HepG2 (cell line): ENCODE results near the gene GRIK4. TPM values are rescaled to one million over a fixed set of nuclear protein-coding genes. Genes with fewer than 3 reads are reported as not detected.

Source experiments
- ATAC-seq: fragments of 200-7000 bp; cut with Tn5 transposase; 3 replicates; pipeline ENCODE4 v1.9.1; 2020; ENCODE audit warnings: mild to moderate bottlenecking, moderate library complexity
- BruUV-seq: library from RNA; stranded (reverse); fragments of 400-500 nt; replicated peaks from 2 replicates; lab custom pipeline; 2021; lab: Mats Ljungman, UMichigan
- CTCF ChIA-PET: fragments of 300-600 bp; formaldehyde crosslinking; extraction: SDS; loops from one replicate; lab custom pipeline; 2021; ENCODE audit warnings: low total read pairs, inconsistent platforms, low intra/inter-chr PET ratio; lab: Yijun Ruan, JAX
- POLR2A ChIA-PET: fragments of 350-600 bp; sonication (Branson Sonifier 250); formaldehyde crosslinking; loops from one replicate; lab custom pipeline; 2020; ENCODE audit warnings: antibody characterized with exemption, inconsistent platforms; lab: Yijun Ruan, JAX
- DNase-seq: peaks from one replicate; pipeline ENCODE4 v3.0.0-alpha.2; 2015; ENCODE audit warnings: low spot score
- FAIRE-seq: peaks from 3 replicates; lab custom pipeline; 2011; peaks lifted over from hg19 to GRCh38; lab: Jason Lieb, UNC
- H2AFZ ChIP-seq: one replicate; pipeline ENCODE4 v1.6.1; 2011; ENCODE audit warnings: low read length, inconsistent platforms
- H3K27ac ChIP-seq: fragments of 300-600 bp; 3 replicates; pipeline ENCODE4 v1.8.0; 2011; ENCODE audit warnings: mixed run types, mild to moderate bottlenecking, mixed read lengths, low read length, inconsistent platforms; ENCODE audit not compliant: insufficient read depth; ENCODE audit errors: extremely low read length
- H3K27me3 ChIP-seq, 2 experiments: fragments of 200-600 bp in 1 of 2; 2 replicates in 1 of 2; 3 replicates in 1 of 2; pipeline versions ENCODE4 v1.6.0 to v1.8.0; 2011; ENCODE audit warnings: low read length in 2 of 2, mild to moderate bottlenecking in 2 of 2, moderate library complexity in 2 of 2, inconsistent platforms in 1 of 2; ENCODE audit not compliant: insufficient read depth in 2 of 2, control insufficient read depth in 1 of 2
- H3K36me3 ChIP-seq, 2 experiments: fragments of 200-600 bp in 1 of 2; replicated peaks in 1 of 2; 2 replicates in 1 of 2; 3 replicates in 1 of 2; pipeline versions ENCODE4 v1.5.1 to v1.8.0; 2011; ENCODE audit warnings: low read length in 2 of 2, inconsistent platforms in 1 of 2; ENCODE audit not compliant: insufficient read depth in 2 of 2, control insufficient read depth in 1 of 2
- H3K4me1 ChIP-seq: 2 replicates; pipeline ENCODE4 v1.5.1; 2012; ENCODE audit warnings: low read length, inconsistent platforms; ENCODE audit not compliant: insufficient read depth
- H3K4me2 ChIP-seq: 2 replicates; pipeline ENCODE4 v1.6.0; 2011; ENCODE audit warnings: low read depth, low read length, inconsistent platforms
- H3K4me3 ChIP-seq, 3 experiments: fragments of 200-600 bp in 1 of 3; sonication (generic), shearing (Covaris generic) in 1 of 3; replicated peaks in 1 of 3; 2 replicates each; pipeline ENCODE4 v1.5.1; 2011 to 2016; ENCODE audit warnings: low read length in 3 of 3, inconsistent platforms in 2 of 3, low read depth in 2 of 3, mild to moderate bottlenecking in 2 of 3, control low read depth in 1 of 3, mixed read lengths in 1 of 3; ENCODE audit not compliant: insufficient read depth in 1 of 3
- H3K79me2 ChIP-seq: one replicate; pipeline ENCODE4 v1.6.1; 2011; ENCODE audit warnings: low read length, inconsistent platforms; ENCODE audit not compliant: insufficient read depth
- H3K9ac ChIP-seq: 2 replicates; pipeline ENCODE4 v1.6.0; 2011; ENCODE audit warnings: mild to moderate bottlenecking, low read depth, low read length, inconsistent platforms; ENCODE audit not compliant: insufficient read depth
- H3K9me3 ChIP-seq: 2 replicates; pipeline ENCODE4 v1.5.1; 2012; ENCODE audit warnings: mild to moderate bottlenecking, low read length
- H4K20me1 ChIP-seq: 2 replicates; pipeline ENCODE4 v1.6.0; 2011; ENCODE audit warnings: inconsistent platforms, mild to moderate bottlenecking, low read length, moderate library complexity; ENCODE audit not compliant: insufficient read depth
- SMAD9 ChIP-seq: sonication (generic); formaldehyde crosslinking; IDR thresholded peaks from 2 replicates; pipeline ENCODE4 v1.5.1; 2020; ENCODE audit warnings: mild to moderate bottlenecking, missing genetic modification reagents
- WGBS: methylation state at CpG from one replicate; pipeline ENCODE4 v1.1.6; 2017; ENCODE audit warnings: low lambda C conversion rate; 5-methylcytosine and 5-hydroxymethylcytosine counted together
- in situ Hi-C: cut with HindIII; loops from 2 replicates; pipeline ENCODE4 v1.10.0; 2017; ENCODE audit warnings: low pct_unique_long_range_greater_than_20kb; ENCODE audit not compliant: extremely low pct_ligation_motif_present
- intact Hi-C: fragments of 100-400 bp; cut with micrococcal nuclease; formaldehyde crosslinking; loops from one replicate; pipeline ENCODE4 v1.10.0; 2022; ENCODE audit not compliant: unreplicated experiment
- polyA plus RNA-seq, 8 experiments: library from polyadenylated mRNA; depleted of rRNA in 3 of 8; stranded (reverse) in 7 of 8; unstranded in 1 of 8; fragments of >200 nt; fragmentation: Illumina TruSeq in 4 of 8; extraction: Trizol in 4 of 8; gene quantifications; 2 replicates each; pipeline versions ENCODE4 v1.2.1 to v1.2.3, GENCODE V29; 2011 to 2016; ENCODE audit warnings: low read depth in 4 of 8, missing spikeins in 1 of 8, mixed read lengths in 1 of 8; ENCODE audit not compliant: insufficient read depth in 1 of 8
- total RNA-seq, 5 experiments: library from RNA; depleted of rRNA; stranded (reverse); fragments of >200 nt; fragmentation: Illumina TruSeq; extraction: Trizol; gene quantifications; 2 replicates each; pipeline ENCODE4 v1.2.3, GENCODE V29; 2016; ENCODE audit warnings: low read depth in 1 of 5
- TF ChIP-seq, protein P1 (sequence below): sonication (generic); formaldehyde crosslinking; IDR thresholded peaks from 2 replicates; pipeline ENCODE4 v1.5.0; 2020; ENCODE audit warnings: mild to moderate bottlenecking, missing genetic modification reagents, borderline replicate concordance

GRIK4 gene
- total and polyA plus RNA-seq, 2 of the 13 experiments (the other 11 are each of a cell fraction or from before 2014, with no cell fraction given) = 0.04 to 0.07 TPM

DNA sequence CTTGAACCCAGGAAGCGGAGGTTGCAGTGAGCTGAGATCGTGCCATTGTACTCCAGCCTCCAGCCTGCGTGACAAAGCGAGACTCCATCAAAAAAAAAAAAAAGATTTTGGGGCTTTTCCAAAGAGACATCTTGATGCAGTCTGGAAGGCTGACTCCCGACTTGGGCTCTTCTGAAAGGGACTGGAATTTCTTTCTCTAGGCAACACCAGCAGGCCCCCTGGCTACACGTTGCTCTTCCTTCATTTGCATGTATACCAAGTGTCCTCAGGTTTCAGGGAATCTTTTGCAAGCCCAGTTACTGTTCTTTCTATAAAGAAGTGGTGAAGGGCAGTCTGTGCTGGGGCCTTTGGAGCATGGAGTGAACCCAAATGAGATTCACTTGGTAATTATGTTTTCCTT is 211.0 kb downstream of the GRIK4 start:
- DNase-seq (no peak), ATAC-seq (no peak), FAIRE-seq (no peak)
- ChIA-PET CTCF (no interaction called here), POLR2A (no interaction called here)
- Histone ChIP-seq H4K20me1 (no peaks in the 10 kb centered on the region), H3K36me3 (no peaks in the 10 kb centered on the region), H3K9me3 (peaks cover 19% of the 10 kb centered on the region), H3K27ac (no peak overlapping the region), H3K4me3 (no peak overlapping the region), H3K9ac (no peak overlapping the region), H3K27me3 (peaks cover 1 to 18% of the 10 kb centered on the region in 2 experiments; a peak in 3 of 5 replicates), H2AFZ (no peak overlapping the region), H3K4me1 (no peaks in the 10 kb centered on the region), H3K4me2 (no peak overlapping the region), H3K79me2 (no peaks in the 10 kb centered on the region)
- intact Hi-C loops = no loop called here
- in situ Hi-C loops = no loop called here
- BruUV-seq = no TSS peak
- 39% methylated on average over 6 of the region's 6 CpGs for WGBS
- TF ChIP-seq, protein P1, sequence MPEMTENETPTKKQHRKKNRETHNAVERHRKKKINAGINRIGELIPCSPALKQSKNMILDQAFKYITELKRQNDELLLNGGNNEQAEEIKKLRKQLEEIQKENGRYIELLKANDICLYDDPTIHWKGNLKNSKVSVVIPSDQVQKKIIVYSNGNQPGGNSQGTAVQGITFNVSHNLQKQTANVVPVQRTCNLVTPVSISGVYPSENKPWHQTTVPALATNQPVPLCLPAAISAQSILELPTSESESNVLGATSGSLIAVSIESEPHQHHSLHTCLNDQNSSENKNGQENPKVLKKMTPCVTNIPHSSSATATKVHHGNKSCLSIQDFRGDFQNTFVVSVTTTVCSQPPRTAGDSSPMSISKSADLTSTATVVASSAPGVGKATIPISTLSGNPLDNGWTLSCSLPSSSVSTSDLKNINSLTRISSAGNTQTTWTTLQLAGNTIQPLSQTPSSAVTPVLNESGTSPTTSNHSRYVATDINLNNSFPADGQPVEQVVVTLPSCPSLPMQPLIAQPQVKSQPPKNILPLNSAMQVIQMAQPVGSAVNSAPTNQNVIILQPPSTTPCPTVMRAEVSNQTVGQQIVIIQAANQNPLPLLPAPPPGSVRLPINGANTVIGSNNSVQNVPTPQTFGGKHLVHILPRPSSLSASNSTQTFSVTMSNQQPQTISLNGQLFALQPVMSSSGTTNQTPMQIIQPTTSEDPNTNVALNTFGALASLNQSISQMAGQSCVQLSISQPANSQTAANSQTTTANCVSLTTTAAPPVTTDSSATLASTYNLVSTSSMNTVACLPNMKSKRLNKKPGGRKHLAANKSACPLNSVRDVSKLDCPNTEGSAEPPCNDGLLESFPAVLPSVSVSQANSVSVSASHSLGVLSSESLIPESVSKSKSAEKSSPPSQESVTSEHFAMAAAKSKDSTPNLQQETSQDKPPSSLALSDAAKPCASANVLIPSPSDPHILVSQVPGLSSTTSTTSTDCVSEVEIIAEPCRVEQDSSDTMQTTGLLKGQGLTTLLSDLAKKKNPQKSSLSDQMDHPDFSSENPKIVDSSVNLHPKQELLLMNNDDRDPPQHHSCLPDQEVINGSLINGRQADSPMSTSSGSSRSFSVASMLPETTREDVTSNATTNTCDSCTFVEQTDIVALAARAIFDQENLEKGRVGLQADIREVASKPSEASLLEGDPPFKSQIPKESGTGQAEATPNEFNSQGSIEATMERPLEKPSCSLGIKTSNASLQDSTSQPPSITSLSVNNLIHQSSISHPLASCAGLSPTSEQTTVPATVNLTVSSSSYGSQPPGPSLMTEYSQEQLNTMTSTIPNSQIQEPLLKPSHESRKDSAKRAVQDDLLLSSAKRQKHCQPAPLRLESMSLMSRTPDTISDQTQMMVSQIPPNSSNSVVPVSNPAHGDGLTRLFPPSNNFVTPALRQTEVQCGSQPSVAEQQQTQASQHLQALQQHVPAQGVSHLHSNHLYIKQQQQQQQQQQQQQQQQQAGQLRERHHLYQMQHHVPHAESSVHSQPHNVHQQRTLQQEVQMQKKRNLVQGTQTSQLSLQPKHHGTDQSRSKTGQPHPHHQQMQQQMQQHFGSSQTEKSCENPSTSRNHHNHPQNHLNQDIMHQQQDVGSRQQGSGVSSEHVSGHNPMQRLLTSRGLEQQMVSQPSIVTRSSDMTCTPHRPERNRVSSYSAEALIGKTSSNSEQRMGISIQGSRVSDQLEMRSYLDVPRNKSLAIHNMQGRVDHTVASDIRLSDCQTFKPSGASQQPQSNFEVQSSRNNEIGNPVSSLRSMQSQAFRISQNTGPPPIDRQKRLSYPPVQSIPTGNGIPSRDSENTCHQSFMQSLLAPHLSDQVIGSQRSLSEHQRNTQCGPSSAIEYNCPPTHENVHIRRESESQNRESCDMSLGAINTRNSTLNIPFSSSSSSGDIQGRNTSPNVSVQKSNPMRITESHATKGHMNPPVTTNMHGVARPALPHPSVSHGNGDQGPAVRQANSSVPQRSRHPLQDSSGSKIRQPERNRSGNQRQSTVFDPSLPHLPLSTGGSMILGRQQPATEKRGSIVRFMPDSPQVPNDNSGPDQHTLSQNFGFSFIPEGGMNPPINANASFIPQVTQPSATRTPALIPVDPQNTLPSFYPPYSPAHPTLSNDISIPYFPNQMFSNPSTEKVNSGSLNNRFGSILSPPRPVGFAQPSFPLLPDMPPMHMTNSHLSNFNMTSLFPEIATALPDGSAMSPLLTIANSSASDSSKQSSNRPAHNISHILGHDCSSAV = no peak
- no peak for TF ChIP-seq SMAD9 (CRISPR knock-in tag)
